HL-60 (cell line): ENCODE results near the gene SUGP1.

ENCODE experiments used
- DNase-seq, 2 experiments: peaks; one replicate each; pipeline ENCODE4 v3.0.0-alpha.2; 2010 to 2020; ENCODE audit warnings: low read depth in 1 of 2, low spot score in 1 of 2
- H3K27ac ChIP-seq: fragments of 250-450 bp; sonication (Bioruptor Pico); replicated peaks from 2 replicates; pipeline ENCODE4 v1.5.1; 2020; ENCODE audit warnings: mild to moderate bottlenecking, moderate library complexity
- H3K27me3 ChIP-seq: fragments of 250-450 bp; sonication (Bioruptor Pico); 2 replicates; pipeline ENCODE4 v1.5.1; 2021; ENCODE audit warnings: mild to moderate bottlenecking, moderate library complexity; ENCODE audit not compliant: insufficient read depth, poor library complexity, severe bottlenecking
- H3K4me3 ChIP-seq: replicated peaks from 2 replicates; pipeline ENCODE4 v1.5.1; 2011; ENCODE audit warnings: mild to moderate bottlenecking, control low read depth, low read length; ENCODE audit not compliant: insufficient read depth
- GABPA ChIP-seq: IDR thresholded peaks from 2 replicates; pipeline ENCODE4 v1.6.1; 2012; ENCODE audit warnings: low read depth
- POLR2AphosphoS5 ChIP-seq: IDR thresholded peaks from 2 replicates; pipeline ENCODE4 v1.6.1; 2012; ENCODE audit warnings: low read depth
- SPI1 ChIP-seq: IDR thresholded peaks from 2 replicates; pipeline ENCODE4 v1.6.1; 2012; ENCODE audit warnings: low read depth, mild to moderate bottlenecking, borderline replicate concordance
- TF ChIP-seq, protein P1 (sequence below): IDR thresholded peaks from 2 replicates; pipeline ENCODE4 v1.6.1; 2012; ENCODE audit warnings: low read depth; ENCODE audit not compliant: insufficient replicate concordance
- TF ChIP-seq, protein P2 (sequence below): IDR thresholded peaks from one replicate; pipeline ENCODE4 v1.5.1; 2011; ENCODE audit warnings: low read length, control low read depth, inconsistent platforms; ENCODE audit not compliant: insufficient read depth

SUGP1 gene

DNA sequence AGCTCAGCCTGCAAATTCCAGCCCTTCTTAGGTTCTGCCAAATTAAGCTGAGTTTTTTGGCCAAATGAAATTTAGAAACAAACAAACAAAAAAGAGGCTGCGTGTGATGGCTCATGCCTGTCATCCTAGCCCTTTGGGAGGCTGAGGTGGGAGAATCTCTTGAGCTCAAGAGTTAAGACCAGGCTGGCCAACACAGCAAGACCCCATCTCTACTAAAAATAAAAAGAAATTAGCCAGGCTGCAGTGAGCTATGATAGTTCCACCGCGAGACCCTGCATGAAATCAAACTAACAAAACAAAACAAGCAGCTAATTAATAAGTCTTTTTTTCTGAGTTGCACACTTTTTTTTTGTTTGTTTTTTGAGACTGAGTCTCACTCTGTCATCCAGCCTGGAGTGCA, 90.6 kb downstream of the SUGP1 start:
- TF ChIP-seq POLR2AphosphoS5 (no peak), GABPA (no peak), SPI1 (no peak)
- TF ChIP-seq, protein P1, sequence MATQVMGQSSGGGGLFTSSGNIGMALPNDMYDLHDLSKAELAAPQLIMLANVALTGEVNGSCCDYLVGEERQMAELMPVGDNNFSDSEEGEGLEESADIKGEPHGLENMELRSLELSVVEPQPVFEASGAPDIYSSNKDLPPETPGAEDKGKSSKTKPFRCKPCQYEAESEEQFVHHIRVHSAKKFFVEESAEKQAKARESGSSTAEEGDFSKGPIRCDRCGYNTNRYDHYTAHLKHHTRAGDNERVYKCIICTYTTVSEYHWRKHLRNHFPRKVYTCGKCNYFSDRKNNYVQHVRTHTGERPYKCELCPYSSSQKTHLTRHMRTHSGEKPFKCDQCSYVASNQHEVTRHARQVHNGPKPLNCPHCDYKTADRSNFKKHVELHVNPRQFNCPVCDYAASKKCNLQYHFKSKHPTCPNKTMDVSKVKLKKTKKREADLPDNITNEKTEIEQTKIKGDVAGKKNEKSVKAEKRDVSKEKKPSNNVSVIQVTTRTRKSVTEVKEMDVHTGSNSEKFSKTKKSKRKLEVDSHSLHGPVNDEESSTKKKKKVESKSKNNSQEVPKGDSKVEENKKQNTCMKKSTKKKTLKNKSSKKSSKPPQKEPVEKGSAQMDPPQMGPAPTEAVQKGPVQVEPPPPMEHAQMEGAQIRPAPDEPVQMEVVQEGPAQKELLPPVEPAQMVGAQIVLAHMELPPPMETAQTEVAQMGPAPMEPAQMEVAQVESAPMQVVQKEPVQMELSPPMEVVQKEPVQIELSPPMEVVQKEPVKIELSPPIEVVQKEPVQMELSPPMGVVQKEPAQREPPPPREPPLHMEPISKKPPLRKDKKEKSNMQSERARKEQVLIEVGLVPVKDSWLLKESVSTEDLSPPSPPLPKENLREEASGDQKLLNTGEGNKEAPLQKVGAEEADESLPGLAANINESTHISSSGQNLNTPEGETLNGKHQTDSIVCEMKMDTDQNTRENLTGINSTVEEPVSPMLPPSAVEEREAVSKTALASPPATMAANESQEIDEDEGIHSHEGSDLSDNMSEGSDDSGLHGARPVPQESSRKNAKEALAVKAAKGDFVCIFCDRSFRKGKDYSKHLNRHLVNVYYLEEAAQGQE, result no peak
- TF ChIP-seq, protein P2, sequence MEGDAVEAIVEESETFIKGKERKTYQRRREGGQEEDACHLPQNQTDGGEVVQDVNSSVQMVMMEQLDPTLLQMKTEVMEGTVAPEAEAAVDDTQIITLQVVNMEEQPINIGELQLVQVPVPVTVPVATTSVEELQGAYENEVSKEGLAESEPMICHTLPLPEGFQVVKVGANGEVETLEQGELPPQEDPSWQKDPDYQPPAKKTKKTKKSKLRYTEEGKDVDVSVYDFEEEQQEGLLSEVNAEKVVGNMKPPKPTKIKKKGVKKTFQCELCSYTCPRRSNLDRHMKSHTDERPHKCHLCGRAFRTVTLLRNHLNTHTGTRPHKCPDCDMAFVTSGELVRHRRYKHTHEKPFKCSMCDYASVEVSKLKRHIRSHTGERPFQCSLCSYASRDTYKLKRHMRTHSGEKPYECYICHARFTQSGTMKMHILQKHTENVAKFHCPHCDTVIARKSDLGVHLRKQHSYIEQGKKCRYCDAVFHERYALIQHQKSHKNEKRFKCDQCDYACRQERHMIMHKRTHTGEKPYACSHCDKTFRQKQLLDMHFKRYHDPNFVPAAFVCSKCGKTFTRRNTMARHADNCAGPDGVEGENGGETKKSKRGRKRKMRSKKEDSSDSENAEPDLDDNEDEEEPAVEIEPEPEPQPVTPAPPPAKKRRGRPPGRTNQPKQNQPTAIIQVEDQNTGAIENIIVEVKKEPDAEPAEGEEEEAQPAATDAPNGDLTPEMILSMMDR, result no peak
- peaks cover 3% of the 10 kb centered on the region for H3K27me3 ChIP-seq
- no peak overlapping the region for H3K4me3 ChIP-seq
- no peak for DNase-seq
- no peak overlapping the region for H3K27ac ChIP-seq

DNA sequence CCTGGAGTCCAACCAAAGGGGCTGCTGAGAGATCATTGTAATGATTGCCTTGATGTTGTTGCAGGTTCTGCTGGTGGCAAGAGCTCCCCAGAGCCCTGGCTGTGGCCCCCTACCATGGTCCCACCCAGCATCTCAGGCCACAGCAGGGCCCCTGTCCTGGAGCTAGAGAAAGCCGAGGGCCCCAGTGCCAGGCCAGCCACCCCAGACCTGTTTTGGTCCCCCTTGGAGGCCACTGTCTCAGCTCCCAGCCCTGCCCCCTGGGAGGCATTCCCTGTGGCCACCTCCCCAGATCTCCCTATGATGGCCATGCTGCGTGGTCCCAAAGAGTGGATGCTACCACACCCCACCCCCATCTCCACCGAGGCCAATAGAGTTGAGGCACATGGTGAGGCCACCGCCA, 93.1 kb downstream of the SUGP1 start:
- Histone ChIP-seq H3K27me3 (peaks cover 17% of the 10 kb centered on the region), H3K27ac (no peak overlapping the region), H3K4me3 (no peak overlapping the region)
- no peak for DNase-seq
- TF ChIP-seq POLR2AphosphoS5 (no peak), GABPA (no peak), SPI1 (no peak)
- TF ChIP-seq, protein P2, result no peak
- TF ChIP-seq, protein P1, result no peak

DNA sequence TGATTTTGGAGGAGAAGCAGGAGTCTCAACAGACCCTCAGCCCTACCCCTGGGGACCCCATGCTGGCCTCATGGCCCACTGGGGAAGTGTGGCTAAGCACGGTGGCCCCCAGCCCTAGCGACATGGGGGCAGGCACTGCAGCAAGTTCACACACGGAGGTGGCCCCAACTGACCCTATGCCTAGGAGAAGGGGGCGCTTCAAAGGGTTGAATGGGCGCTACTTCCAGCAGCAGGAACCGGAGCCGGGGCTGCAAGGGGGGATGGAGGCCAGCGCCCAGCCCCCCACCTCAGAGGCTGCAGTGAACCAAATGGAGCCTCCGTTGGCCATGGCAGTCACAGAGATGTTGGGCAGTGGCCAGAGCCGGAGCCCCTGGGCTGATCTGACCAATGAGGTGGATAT, 93.6 kb downstream of the SUGP1 start:
- Histone ChIP-seq H3K27me3 (peaks cover 17% of the 10 kb centered on the region), H3K4me3 (no peak overlapping the region), H3K27ac (no peak overlapping the region)
- no peak for DNase-seq
- TF ChIP-seq GABPA (no peak), POLR2AphosphoS5 (no peak), SPI1 (no peak)
- TF ChIP-seq, protein P1, result no peak
- TF ChIP-seq, protein P2, result no peak
